ENCODE data around the gene HDLBP.
"Not testable (repeated sequence)": the region's sequence is repeated elsewhere in the genome, so short reads cannot be mapped to it uniquely, and the experiment has no call there.

HDLBP gene

GRCh38 chr2:241302759-241303651, 12.5 kb downstream of the HDLBP start:
- no peak for DNase-seq

- no peak for DNase-seq
Measured at GRCh38 chr2:241302083-241302482, 13.4 kb downstream of the HDLBP start.

GRCh38 chr2:241300000-241300399, 15.5 kb downstream of the HDLBP start:
- DNase-seq = no peak

GRCh38 chr2:241298673-241299072, 16.8 kb downstream of the HDLBP start:
- DNase-seq = no peak

GRCh38 chr2:241296767-241297166, 18.7 kb downstream of the HDLBP start:
- DNase-seq = no peak

GRCh38 chr2:241295326-241296095, 20.0 kb downstream of the HDLBP start:
- no peak for DNase-seq

- DNase-seq = not testable (repeated sequence)
Measured at GRCh38 chr2:241293378-241293797, 22.1 kb downstream of the HDLBP start.

GRCh38 chr2:241291977-241292376, 23.5 kb downstream of the HDLBP start:
- DNase-seq = no peak

- DNase-seq = no peak
Measured at GRCh38 chr2:241291153-241291552, 24.3 kb downstream of the HDLBP start.

GRCh38 chr2:241289597-241289996, 25.9 kb downstream of the HDLBP start:
- no peak for DNase-seq

- no peak for DNase-seq
Measured at GRCh38 chr2:241289053-241289452, 26.4 kb downstream of the HDLBP start.

GRCh38 chr2:241288324-241288888, 27.1 kb downstream of the HDLBP start:
- no peak for DNase-seq

GRCh38 chr2:241286348-241287090, 29.0 kb downstream of the HDLBP start:
- no peak for DNase-seq

- no peak for DNase-seq
Measured at GRCh38 chr2:241285596-241285995, 29.9 kb downstream of the HDLBP start.

GRCh38 chr2:241282555-241282954, 32.9 kb downstream of the HDLBP start:
- no peak for DNase-seq

GRCh38 chr2:241280291-241280690, 35.2 kb downstream of the HDLBP start:
- DNase-seq = no peak

- no peak for DNase-seq
Measured at GRCh38 chr2:241279828-241280227, 35.6 kb downstream of the HDLBP start.

- DNase-seq = no peak
Measured at GRCh38 chr2:241279413-241279812, 36.1 kb downstream of the HDLBP start.

- not testable (repeated sequence) for DNase-seq
Measured at GRCh38 chr2:241278306-241278705, 37.2 kb downstream of the HDLBP start.

- DNase-seq = no peak
Measured at GRCh38 chr2:241275910-241276309, 39.6 kb downstream of the HDLBP start.

- no peak for DNase-seq
Measured at GRCh38 chr2:241275504-241275903, 40.0 kb downstream of the HDLBP start.

- DNase-seq = peak; percentile 21
Measured at GRCh38 chr2:241274127-241274526, 41.3 kb downstream of the HDLBP start.

Data from NCI-H526 treated with DMSO at 0.1 percent for 48 hours (cell line).